ENCODE data around the gene CTSS. TPM values are rescaled to one million over a fixed set of nuclear protein-coding genes. Genes with fewer than 3 reads are reported as not detected.
A peak's percentile ranks its signal among the peaks of the same experiment; 100 is the strongest.

CTSS gene
- total RNA-seq, 2 experiments from 2014 or later = 38.7 to 40.6 TPM

GRCh38 chr1:150787455-150787854 lies 21.9 kb upstream of the CTSS start:
- H3K79me2 ChIP-seq (ENCODE audit: insufficient read depth, low read depth, low read length) = no peaks in the 10 kb centered on the region
- H3K4me2 ChIP-seq (ENCODE audit: low read length) = peak overlapping the region; percentile 35
- no peaks in the 10 kb centered on the region for H3K9me2 ChIP-seq (ENCODE audit: insufficient read depth, low read length)
- no peak for TF ChIP-seq EZH2phosphoT487 (IDR thresholded peaks at IDR 0.05; ENCODE audit: borderline replicate concordance, low read depth, low read length)
- TF ChIP-seq CTCF (conservative IDR thresholded peaks at IDR 0.05; ENCODE audit: low read length) = no peak
- H3K4me1 ChIP-seq (ENCODE audit: insufficient read depth, low read length, poor library complexity, severe bottlenecking) = peaks cover 12% of the 10 kb centered on the region
- intact Hi-C loops (cut with micrococcal nuclease; ENCODE audit: unreplicated experiment) = no loop called here
- ChIA-PET POLR2A (interaction anchor here (0.9 to 1.0 kb wide), 2 partner anchors 19 to 22 kb away, joined by 3 to 4 read pairs; partner anchors contain the start of gene CTSS), CTCF (ENCODE audit: unreplicated experiment) (no interaction called here)
- H3K27ac ChIP-seq (ENCODE audit: low read depth, low read length, poor library complexity, severe bottlenecking) = no peak overlapping the region
- no TSS peak for BruUV-seq (replicated peaks)
- H3K36me3 ChIP-seq (ENCODE audit: insufficient read depth, low read length) = no peaks in the 10 kb centered on the region
- H3K9me3 ChIP-seq (ENCODE audit: low read length) = no peaks in the 10 kb centered on the region
- 0 out of 2 replicates have a peak overlapping the region, but pooled peaks have one; percentile 8 for H2AFZ ChIP-seq (ENCODE audit: low read length)
- H4K20me1 ChIP-seq (ENCODE audit: insufficient read depth, low read length) = no peaks in the 10 kb centered on the region
- DNase-seq (ENCODE audit: low spot score) = no peak
- H3K4me3 ChIP-seq (ENCODE audit: low read depth, low read length, poor library complexity, severe bottlenecking) = no peak overlapping the region

DNA sequence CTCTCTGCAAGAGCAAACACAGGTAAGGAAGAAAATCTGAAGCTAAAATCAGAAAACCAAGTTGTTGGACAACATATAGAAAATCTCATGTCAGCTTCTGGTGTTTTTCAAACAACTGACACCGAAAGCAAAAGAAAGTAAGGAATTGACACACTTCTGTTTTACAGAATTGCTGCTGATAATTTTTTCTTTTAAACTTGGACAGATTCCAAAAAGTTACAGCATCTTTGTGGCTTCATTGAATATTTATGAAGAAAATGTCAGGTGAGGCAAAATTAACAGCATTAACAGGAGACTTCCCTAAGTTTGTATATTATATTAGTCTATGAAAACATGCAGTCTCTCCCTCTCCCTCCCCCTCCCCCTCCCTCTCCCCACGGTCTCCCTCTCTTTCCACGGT lies 14.9 kb upstream of the CTSS start:
- no peak overlapping the region for H3K27ac ChIP-seq (ENCODE audit: low read depth, low read length, poor library complexity, severe bottlenecking)
- ChIA-PET CTCF (ENCODE audit: unreplicated experiment) (no interaction called here), POLR2A (no interaction called here)
- no peak for DNase-seq (ENCODE audit: low spot score)
- H3K9me2 ChIP-seq (ENCODE audit: insufficient read depth, low read length) = no peaks in the 10 kb centered on the region
- no peak overlapping the region for H3K4me2 ChIP-seq (ENCODE audit: low read length)
- no peaks in the 10 kb centered on the region for H3K79me2 ChIP-seq (ENCODE audit: insufficient read depth, low read depth, low read length)
- TF ChIP-seq EZH2phosphoT487 (IDR thresholded peaks at IDR 0.05; ENCODE audit: borderline replicate concordance, low read depth, low read length) = no peak
- TF ChIP-seq CTCF (conservative IDR thresholded peaks at IDR 0.05; ENCODE audit: low read length) = no peak
- no peaks in the 10 kb centered on the region for H4K20me1 ChIP-seq (ENCODE audit: insufficient read depth, low read length)
- no peaks in the 10 kb centered on the region for H3K36me3 ChIP-seq (ENCODE audit: insufficient read depth, low read length)
- H3K4me1 ChIP-seq (ENCODE audit: insufficient read depth, low read length, poor library complexity, severe bottlenecking) = no peaks in the 10 kb centered on the region
- intact Hi-C loops (cut with micrococcal nuclease; ENCODE audit: unreplicated experiment) = no loop called here
- no peak overlapping the region for H2AFZ ChIP-seq (ENCODE audit: low read length)
- BruUV-seq (replicated peaks) = no TSS peak
- H3K9me3 ChIP-seq (ENCODE audit: low read length) = no peaks in the 10 kb centered on the region
- H3K4me3 ChIP-seq (ENCODE audit: low read depth, low read length, poor library complexity, severe bottlenecking) = no peak overlapping the region

GRCh38 chr1:150778409-150778808 lies 12.8 kb upstream of the CTSS start:
- Histone ChIP-seq H3K4me3 (ENCODE audit: low read depth, low read length, poor library complexity, severe bottlenecking) (no peak overlapping the region), H2AFZ (ENCODE audit: low read length) (no peak overlapping the region), H3K79me2 (ENCODE audit: insufficient read depth, low read depth, low read length) (no peaks in the 10 kb centered on the region), H3K4me2 (ENCODE audit: low read length) (no peak overlapping the region), H3K9me3 (ENCODE audit: low read length) (no peaks in the 10 kb centered on the region), H4K20me1 (ENCODE audit: insufficient read depth, low read length) (no peaks in the 10 kb centered on the region), H3K9me2 (ENCODE audit: insufficient read depth, low read length) (no peaks in the 10 kb centered on the region), H3K4me1 (ENCODE audit: insufficient read depth, low read length, poor library complexity, severe bottlenecking) (no peaks in the 10 kb centered on the region), H3K27ac (ENCODE audit: low read depth, low read length, poor library complexity, severe bottlenecking) (no peak overlapping the region), H3K36me3 (ENCODE audit: insufficient read depth, low read length) (no peaks in the 10 kb centered on the region)
- intact Hi-C loops (cut with micrococcal nuclease; ENCODE audit: unreplicated experiment) = no loop called here
- DNase-seq (ENCODE audit: low spot score) = no peak
- ChIA-PET POLR2A (interaction anchor here (0.7 kb wide), 1 partner anchor 383 kb away, joined by 4 read pairs; no protein-coding TSS in a partner anchor), CTCF (ENCODE audit: unreplicated experiment) (no interaction called here)
- no peak for TF ChIP-seq CTCF (conservative IDR thresholded peaks at IDR 0.05; ENCODE audit: low read length)
- no TSS peak for BruUV-seq (replicated peaks)

Measured in OCI-LY7 (cell line).